ENCODE data around the gene PDIA4. TPM values are rescaled to one million over a fixed set of nuclear protein-coding genes. Genes with fewer than 3 reads are reported as not detected.
"Not testable (repeated sequence)": the region's sequence is repeated elsewhere in the genome, so short reads cannot be mapped to it uniquely, and the experiment has no call there.

PDIA4 gene
- total RNA-seq, 4 donors from 2014 or later: 40.6 to 105 (median 86.1) TPM

GRCh38 chr7:149036676-149037075 lies 8.4 kb upstream of the PDIA4 start:
- Histone ChIP-seq H3K9me3 (no peaks in the 10 kb centered on the region), H3K27me3 (no peaks in the 10 kb centered on the region), H3K4me1 (no peaks in the 10 kb centered on the region), H3K27ac (no peak overlapping the region), H3K4me3 (no peak overlapping the region), H3K36me3 (no peaks in the 10 kb centered on the region)
- TF ChIP-seq CTCF (IDR thresholded peaks at IDR 0.05) (no peak), POLR2A (IDR thresholded peaks at IDR 0.05) (no peak)
- 100% methylated on average over 1 of the region's 1 CpG for WGBS, 2 donors
- no peak for DNase-seq
- intact Hi-C loops (cut with DNase I): no loop called here

- DNase-seq: no peak
- intact Hi-C loops (cut with DNase I): no loop called here
- no peaks in the 10 kb centered on the region for H3K36me3 ChIP-seq
- H3K27ac ChIP-seq: no peak overlapping the region
- TF ChIP-seq CTCF (IDR thresholded peaks at IDR 0.05) (no peak), POLR2A (IDR thresholded peaks at IDR 0.05) (no peak)
- 91 to 94% methylated on average over 3 of the region's 3 CpGs for WGBS, 2 donors
- H3K27me3 ChIP-seq: no peaks in the 10 kb centered on the region
- peaks cover 8 to 24% (median 12%) of the 10 kb centered on the region in 3 donors for H3K4me1 ChIP-seq
- H3K4me3 ChIP-seq: no peak overlapping the region
- no peaks in the 10 kb centered on the region for H3K9me3 ChIP-seq
These were observed 3.1 kb upstream of the PDIA4 start for GRCh38 chr7:149031353-149031910.

- DNase-seq; H3K4me3 ChIP-seq; intact Hi-C loops (cut with DNase I); H3K9me3 ChIP-seq; H3K27me3 ChIP-seq; H3K27ac ChIP-seq; H3K36me3 ChIP-seq: not testable (repeated sequence)
- WGBS, 2 donors: 91 to 94% methylated on average over 8 to 9 of the region's 9 CpGs
- peaks cover 8 to 31% (median 21%) of the 10 kb centered on the region in 3 donors for H3K4me1 ChIP-seq
These were observed 2.1 kb upstream of the PDIA4 start for GRCh38 chr7:149030439-149030838.

- no peaks in the 10 kb centered on the region for H3K27me3 ChIP-seq
- no peaks in the 10 kb centered on the region for H3K9me3 ChIP-seq
- intact Hi-C loops (cut with DNase I): no loop called here
- H3K36me3 ChIP-seq: peaks cover 0 to 8% (median 0%) of the 10 kb centered on the region in 3 donors
- TF ChIP-seq POLR2A (IDR thresholded peaks at IDR 0.05) (no peak), CTCF (IDR thresholded peaks at IDR 0.05) (no peak)
- 1% methylated on average over 10 to 18 of the region's 43 CpGs for WGBS, 2 donors
- H3K4me1 ChIP-seq: peaks cover 8 to 44% (median 24%) of the 10 kb centered on the region in 3 donors
- no peak for DNase-seq
- H3K27ac ChIP-seq: peak overlapping the region; percentile 83 to 97 (median 95)
- peak overlapping the region; percentile 82 to 95 (median 87) for H3K4me3 ChIP-seq
These were observed 527 bp downstream of the PDIA4 start for GRCh38 chr7:149027611-149028345.

- Histone ChIP-seq H3K4me3 (peak overlapping the region; percentile 82 to 95 (median 87)), H3K9me3 (no peaks in the 10 kb centered on the region), H3K27ac (peak overlapping the region; percentile 26 to 96 (median 88)), H3K36me3 (peaks cover 0 to 11% (median 0%) of the 10 kb centered on the region in 3 donors), H3K4me1 (peaks cover 8 to 44% (median 24%) of the 10 kb centered on the region in 3 donors), H3K27me3 (no peaks in the 10 kb centered on the region)
- intact Hi-C loops (cut with DNase I): no loop called here
- no peak for TF ChIP-seq CTCF (IDR thresholded peaks at IDR 0.05)
- TF ChIP-seq POLR2A (IDR thresholded peaks at IDR 0.05): no peak
- 16 to 17% methylated on average over 10 of the region's 10 CpGs for WGBS, 2 donors
- no peak for DNase-seq
These were observed 1.2 kb downstream of the PDIA4 start for GRCh38 chr7:149027055-149027454.

All from esophagus squamous epithelium (tissue), 5 donors.